ENCODE data around the gene ZNF618.

GRCh38 chr9:113969343-113969742 is 93.2 kb downstream of the ZNF618 start:
- no peak for TF ChIP-seq CTCF (IDR thresholded peaks at IDR 0.05)
- no peak for TF ChIP-seq POLR2A (IDR thresholded peaks at IDR 0.05)
